Activated CD8-positive, alpha-beta memory T cell treated with anti-CD3 and anti-CD28 coated beads for 36 hours (primary cell): ENCODE data around the gene CC2D2A. TPM values are rescaled to one million over a fixed set of nuclear protein-coding genes. Genes with fewer than 3 reads are reported as not detected.

Experiments
- CTCF ChIA-PET: fragments of 350-600 bp; sonication (Branson Sonifier 250); formaldehyde crosslinking; loops from one replicate; lab custom pipeline; 2021; ENCODE audit warnings: antibody characterized with exemption; lab: Charles Lee
- POLR2A ChIA-PET: fragments of 350-600 bp; sonication (Branson Sonifier 250); formaldehyde crosslinking; loops from one replicate; lab custom pipeline; 2021; ENCODE audit warnings: antibody characterized with exemption; lab: Charles Lee
- total RNA-seq, 2 experiments: library from RNA; stranded (reverse); gene quantifications; one replicate each; pipeline ENCODE4 v1.2.3, GENCODE V29; 2021

The CC2D2A gene
- total RNA-seq, 2 experiments from 2014 or later: not detected

DNA sequence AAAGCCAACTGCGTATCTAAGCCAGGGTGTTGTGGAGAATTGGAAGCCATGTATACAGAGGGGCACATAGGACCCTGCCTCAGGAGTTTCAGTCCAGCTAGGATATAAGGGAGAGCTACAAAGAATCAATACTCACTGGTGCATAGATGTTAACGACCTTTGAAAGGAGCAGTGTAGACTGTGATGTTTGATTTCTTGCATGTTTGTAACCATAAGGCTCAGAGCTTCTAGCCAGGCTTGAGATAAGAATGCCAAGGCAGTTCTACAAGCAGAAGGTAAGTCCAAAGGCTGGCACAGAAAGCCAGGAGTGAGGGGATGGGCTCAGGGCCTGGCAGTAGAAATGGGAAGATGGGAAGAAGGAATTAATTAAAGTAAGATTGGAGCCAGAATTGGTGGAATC is 75.7 kb downstream of the CC2D2A start:
- CTCF ChIA-PET: no interaction called here
- POLR2A ChIA-PET: no interaction called here

- ChIA-PET CTCF (no interaction called here), POLR2A (no interaction called here)
Measured at GRCh38 chr4:15547392-15547791, 77.7 kb downstream of the CC2D2A start.

DNA sequence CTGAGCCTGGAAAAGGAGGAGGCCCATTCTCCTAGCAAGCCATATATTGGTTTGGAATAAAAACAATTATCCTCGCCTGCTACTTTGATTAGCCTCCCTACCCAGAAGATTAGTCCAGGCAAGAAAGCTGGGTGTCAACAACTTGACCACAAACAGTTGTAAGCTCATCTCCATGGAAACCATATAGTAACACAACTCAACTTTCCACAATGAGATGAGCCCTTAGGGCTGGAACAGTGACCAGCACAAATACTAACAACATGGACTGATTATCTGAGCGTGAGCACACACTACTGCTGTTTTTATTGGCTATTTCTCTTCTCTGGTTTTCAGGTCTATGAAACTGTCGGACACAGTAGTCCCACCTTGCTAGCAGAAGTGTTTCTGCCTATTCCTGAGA is 80.8 kb downstream of the CC2D2A start:
- ChIA-PET CTCF (no interaction called here), POLR2A (no interaction called here)

- POLR2A ChIA-PET: no interaction called here
- CTCF ChIA-PET: no interaction called here
Measured at GRCh38 chr4:15551740-15552446, 82.2 kb downstream of the CC2D2A start.

GRCh38 chr4:15552557-15553362 is 83.1 kb downstream of the CC2D2A start:
- ChIA-PET CTCF (no interaction called here), POLR2A (no interaction called here)

GRCh38 chr4:15556511-15557092 is 86.9 kb downstream of the CC2D2A start:
- ChIA-PET POLR2A (no interaction called here), CTCF (no interaction called here)

DNA sequence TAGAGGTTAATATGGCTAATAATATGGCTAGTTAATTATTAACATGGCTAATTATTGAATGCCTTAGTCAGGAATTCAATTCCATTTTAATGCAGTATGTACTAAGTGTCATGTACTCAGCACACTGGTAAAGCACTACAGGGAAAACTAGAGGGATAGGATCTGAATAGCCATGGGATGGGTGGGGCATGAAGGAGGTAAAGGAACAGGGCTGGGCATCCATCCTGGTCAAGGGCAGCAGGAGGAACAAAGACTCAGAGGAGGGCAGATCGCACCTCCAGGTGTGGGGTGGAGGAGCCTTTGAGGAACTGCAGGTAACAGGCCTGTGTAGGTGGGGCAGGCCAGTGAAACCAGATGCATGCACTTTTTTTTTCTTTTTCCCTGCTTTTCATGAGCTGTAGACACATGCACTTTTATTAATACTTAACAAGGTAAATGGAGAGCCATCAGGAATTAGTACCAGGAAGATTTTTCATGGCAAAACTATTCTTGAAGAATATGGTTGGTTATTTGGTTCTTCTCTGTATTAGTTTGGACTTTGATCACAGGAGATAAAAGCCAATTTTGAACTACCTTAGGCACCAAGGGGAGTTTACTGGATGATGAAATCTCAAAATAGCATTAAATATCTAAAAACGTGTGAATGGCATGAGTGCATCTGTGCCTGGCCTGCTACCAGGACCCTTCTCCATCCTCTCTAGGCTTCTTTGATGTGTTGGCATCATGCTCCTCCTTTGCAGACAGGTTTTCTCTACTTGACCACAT is 88.3 kb downstream of the CC2D2A start:
- CTCF ChIA-PET: no interaction called here
- POLR2A ChIA-PET: no interaction called here

DNA sequence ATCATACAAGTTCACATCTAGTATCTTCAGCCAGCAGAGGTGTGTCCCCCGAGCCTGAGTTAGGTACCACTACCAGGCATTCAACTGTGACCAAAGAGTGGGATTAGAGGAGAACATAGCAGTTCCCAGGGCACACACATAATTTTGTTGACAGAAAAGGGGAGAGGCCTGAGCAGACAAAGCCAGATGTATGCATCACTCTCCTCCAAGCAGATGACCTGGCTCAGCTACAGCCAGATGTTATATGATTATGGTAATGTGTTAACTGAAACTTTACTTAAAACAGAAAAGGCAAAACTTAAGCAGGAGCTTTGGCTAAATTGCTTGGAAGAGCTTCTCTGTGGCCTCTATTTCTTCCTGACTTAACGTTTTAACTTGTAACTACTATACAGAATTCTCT is 88.9 kb downstream of the CC2D2A start:
- ChIA-PET POLR2A (no interaction called here), CTCF (no interaction called here)

DNA sequence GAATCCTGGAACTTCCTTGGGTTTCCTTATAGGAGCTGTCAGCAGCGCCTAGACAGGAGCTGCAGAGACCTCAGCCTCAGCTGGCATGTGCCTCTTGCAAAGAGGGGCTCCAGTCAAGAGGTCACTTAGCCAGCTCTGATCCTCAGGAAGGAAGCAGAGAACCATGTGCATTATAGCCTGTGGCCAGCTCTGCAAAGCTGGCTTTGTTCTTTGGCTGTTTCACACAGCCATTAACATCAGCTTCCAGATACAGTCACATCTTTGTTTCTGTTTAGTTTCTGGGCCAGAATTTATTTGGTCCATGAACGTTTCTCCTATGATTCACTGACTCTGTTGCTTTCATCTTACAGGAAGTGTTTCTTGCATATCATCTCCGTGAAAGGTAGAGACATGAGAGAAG is 92.4 kb downstream of the CC2D2A start:
- ChIA-PET POLR2A (no interaction called here), CTCF (no interaction called here)

DNA sequence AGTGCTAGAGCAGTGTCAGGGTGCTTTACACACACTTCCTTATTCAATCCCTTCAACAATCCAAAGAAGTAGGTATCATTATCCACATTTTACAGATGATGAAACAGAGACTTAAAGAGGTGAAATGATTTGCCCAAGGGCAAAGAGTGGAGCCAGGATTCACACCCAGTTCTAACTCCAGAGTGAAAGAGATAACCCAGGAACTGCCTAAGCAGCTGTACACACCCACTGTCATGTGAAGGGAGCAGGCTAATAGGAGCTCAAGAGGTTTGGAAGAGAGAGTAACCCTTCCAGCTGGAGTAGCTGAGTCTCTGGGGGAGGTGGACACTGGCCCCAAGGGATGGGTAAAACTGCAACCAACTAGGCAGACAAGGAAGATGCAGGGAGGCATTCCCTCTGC is 92.9 kb downstream of the CC2D2A start:
- ChIA-PET CTCF (no interaction called here), POLR2A (no interaction called here)

GRCh38 chr4:15563871-15564270 is 94.2 kb downstream of the CC2D2A start:
- ChIA-PET POLR2A (no interaction called here), CTCF (no interaction called here)

DNA sequence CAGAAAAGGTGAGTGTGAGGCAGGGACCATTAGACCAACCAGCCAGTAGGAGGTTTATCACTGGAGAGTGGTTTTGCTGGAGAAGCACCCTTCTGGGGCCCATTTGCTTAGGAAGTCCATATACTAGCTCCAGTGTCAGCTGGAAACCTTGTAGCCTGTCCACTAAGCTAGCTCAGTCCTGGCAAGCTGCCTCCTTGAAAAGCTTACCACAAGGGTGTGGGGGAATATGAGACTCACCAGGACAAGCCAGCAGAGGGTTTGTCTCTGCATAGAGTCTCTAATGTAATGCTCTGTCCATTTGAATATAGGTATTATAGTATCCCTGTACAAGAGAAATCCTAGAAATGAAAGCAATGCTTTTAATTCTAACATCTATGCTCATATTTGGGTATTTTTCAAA is 99.1 kb downstream of the CC2D2A start:
- ChIA-PET POLR2A (no interaction called here), CTCF (no interaction called here)

DNA sequence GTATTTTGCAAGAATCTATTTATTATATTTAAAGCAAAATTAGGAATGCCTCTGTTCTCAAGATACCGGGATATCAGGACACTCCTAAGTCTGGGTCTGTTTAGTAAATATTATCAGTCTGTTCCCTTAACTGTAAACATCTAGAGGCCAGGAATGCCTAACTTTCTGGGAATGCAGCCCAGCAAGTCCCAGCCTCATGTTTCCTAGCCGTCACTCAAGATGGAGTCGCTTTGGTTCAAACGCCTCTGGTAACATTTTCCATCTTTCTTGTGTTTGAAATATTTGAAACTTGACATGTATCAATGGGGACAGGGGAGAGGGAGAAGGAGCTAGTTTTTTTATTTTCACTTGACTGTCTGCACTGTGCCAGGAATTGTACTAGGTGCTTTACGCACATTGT is 100.1 kb downstream of the CC2D2A start:
- CTCF ChIA-PET: interaction anchor here (0.7 kb wide), 2 partner anchors 15 to 83 kb away, joined by 3 to 4 read pairs; no protein-coding TSS in a partner anchor

GRCh38 chr4:15575966-15576365 is 106.3 kb downstream of the CC2D2A start:
- CTCF ChIA-PET: no interaction called here
- POLR2A ChIA-PET: no interaction called here

More for the DNA sequence above, 100.1 kb downstream of the CC2D2A start:
- POLR2A ChIA-PET: no interaction called here

DNA sequence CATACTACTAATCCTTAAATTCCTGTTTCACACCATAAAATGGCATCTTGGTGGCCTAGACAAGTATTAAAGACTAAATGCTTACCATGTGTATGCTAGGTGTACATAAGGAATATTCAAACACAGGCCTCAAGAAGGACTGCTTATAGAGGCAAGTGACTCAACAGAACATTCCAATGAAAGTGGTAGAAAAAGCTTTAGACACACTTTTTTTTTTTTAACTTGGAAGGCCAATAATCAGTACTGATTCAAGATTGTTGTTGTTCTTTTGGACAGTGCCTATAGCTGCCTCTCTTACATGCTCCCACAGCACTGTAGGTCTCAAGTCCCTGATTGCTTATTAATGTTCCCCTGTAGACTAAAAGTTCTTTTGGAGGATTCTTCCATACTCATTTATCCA is 107.8 kb downstream of the CC2D2A start:
- ChIA-PET POLR2A (no interaction called here), CTCF (interaction anchor here (0.8 kb wide), 1 partner anchor 22 kb away, joined by 3 read pairs; no protein-coding TSS in a partner anchor)

GRCh38 chr4:15584785-15585184 is 115.1 kb downstream of the CC2D2A start:
- ChIA-PET CTCF (no interaction called here), POLR2A (no interaction called here)

GRCh38 chr4:15585331-15585730 is 115.6 kb downstream of the CC2D2A start:
- ChIA-PET CTCF (no interaction called here), POLR2A (no interaction called here)

- POLR2A ChIA-PET: no interaction called here
- CTCF ChIA-PET: no interaction called here
Measured at GRCh38 chr4:15586066-15586465, 116.4 kb downstream of the CC2D2A start.

- ChIA-PET POLR2A (no interaction called here), CTCF (no interaction called here)
Measured at GRCh38 chr4:15587649-15588048, 118.0 kb downstream of the CC2D2A start.

DNA sequence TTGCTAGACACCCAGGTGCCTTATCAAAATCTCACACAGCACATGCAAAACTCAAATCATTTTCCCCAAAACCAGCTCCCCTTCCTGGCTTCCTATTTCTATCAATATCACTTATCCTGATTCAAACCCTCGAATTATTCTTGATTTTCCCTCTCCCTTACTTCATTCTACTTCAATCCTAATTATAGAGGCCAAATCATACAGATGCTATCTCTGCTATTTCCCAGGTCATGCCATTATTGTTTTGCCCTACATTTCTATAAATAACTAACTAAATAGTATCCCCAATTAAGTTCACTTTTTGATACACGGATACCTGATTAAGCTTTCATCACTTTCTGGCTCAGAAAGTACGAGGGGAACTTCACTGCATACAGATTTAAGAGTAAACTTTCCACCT is 123.1 kb downstream of the CC2D2A start:
- POLR2A ChIA-PET: no interaction called here
- CTCF ChIA-PET: no interaction called here
